Activated T-cell treated with anti-CD3 and anti-CD28 coated beads, Interleukin-2, amount 50 U/mL, for 72 hours (primary cell): ENCODE measurements around the gene TGM5. TPM values are rescaled to one million over a fixed set of nuclear protein-coding genes. Genes with fewer than 3 reads are reported as not detected.

Source experiments
- ATAC-seq, 2 donors: fragments of 150-1000 bp; cut with Tn5 transposase; replicated peaks in 1 of 2; 2 replicates each; pipeline ENCODE4 v1.10.0; 2021; ENCODE audit warnings: moderate library complexity in 2 of 2, mild to moderate bottlenecking in 1 of 2
- DNase-seq, 2 donors: peaks; one replicate each; pipeline ENCODE4 v3.0.0; 2021 to 2022; ENCODE audit warnings: mixed read lengths in 1 of 2
- H3K27ac Mint-ChIP-seq: one replicate; pipeline ENCODE4 v1.8.0; 2022; ENCODE audit warnings: mild to moderate bottlenecking, moderate library complexity, mixed read lengths
- H3K27me3 Mint-ChIP-seq: one replicate; pipeline ENCODE4 v1.8.0; 2022; ENCODE audit warnings: low read depth, mixed read lengths
- H3K36me3 Mint-ChIP-seq, 2 donors: one replicate each; pipeline ENCODE4 v1.8.0; 2022; ENCODE audit warnings: mixed read lengths in 2 of 2, mild to moderate bottlenecking in 1 of 2; ENCODE audit not compliant: insufficient read depth in 2 of 2
- H3K4me1 Mint-ChIP-seq: one replicate; pipeline ENCODE4 v1.8.0; 2022; ENCODE audit warnings: low read depth, mixed read lengths
- H3K4me3 Mint-ChIP-seq, 2 donors: one replicate each; pipeline ENCODE4 v1.8.0; 2022; ENCODE audit warnings: mild to moderate bottlenecking in 2 of 2, mixed read lengths in 2 of 2, moderate library complexity in 2 of 2
- H3K9me3 Mint-ChIP-seq, 2 donors: one replicate each; pipeline ENCODE4 v1.8.0; 2022; ENCODE audit warnings: mixed read lengths in 2 of 2
- total RNA-seq, 2 donors: library from RNA; stranded (reverse); gene quantifications; one replicate each; pipeline ENCODE4 v1.2.3, GENCODE V29; 2022

TGM5 gene
- total RNA-seq, 2 donors from 2014 or later = not detected

DNA sequence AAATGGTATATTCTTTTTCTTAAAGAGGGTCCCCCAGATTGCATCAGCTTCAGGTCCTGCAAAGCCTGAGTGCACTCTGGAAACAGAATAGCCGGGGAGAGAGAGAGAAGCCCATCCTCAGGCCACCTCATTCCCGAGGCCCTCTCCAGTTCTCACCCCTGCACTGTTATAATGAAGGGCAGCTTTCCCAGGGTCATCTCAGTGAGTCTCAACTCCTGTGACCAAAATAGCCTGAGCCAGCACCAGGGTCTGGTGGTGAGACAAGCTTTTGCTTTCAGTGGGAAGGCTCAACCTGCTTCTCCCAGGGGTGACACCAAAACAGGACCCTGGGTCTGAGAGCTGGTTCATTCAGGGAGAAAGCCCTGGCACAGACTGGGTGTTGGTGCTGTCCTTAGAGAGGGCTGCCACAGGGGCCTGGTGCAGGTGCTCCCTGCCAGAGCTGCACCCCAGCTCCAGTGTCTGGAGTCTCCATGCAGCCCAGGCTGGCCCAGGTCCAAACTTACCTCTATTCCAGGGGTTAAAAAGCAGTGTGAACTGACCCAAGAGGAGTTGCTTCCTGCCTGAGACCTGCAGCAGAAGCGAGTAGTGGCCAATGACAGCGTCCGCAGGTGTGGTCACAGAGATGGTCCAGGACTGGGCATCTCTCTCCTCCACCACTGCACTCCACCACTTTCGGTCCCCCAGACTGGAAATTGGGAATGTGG is 52.0 kb downstream of the TGM5 start:
- no peak for DNase-seq
- Mint-ChIP-seq H3K27me3 (no peaks in the 10 kb centered on the region), H3K4me3 (no peak overlapping the region), H3K4me1 (no peaks in the 10 kb centered on the region), H3K36me3 (no peaks in the 10 kb centered on the region), H3K27ac (no peak overlapping the region), H3K9me3 (peaks cover 0 to 3% of the 10 kb centered on the region in 2 donors)
- ATAC-seq = no peak

GRCh38 chr15:43214169-43214568 is 52.6 kb downstream of the TGM5 start:
- no peak for DNase-seq
- no peak for ATAC-seq
- Mint-ChIP-seq H3K4me1 (no peaks in the 10 kb centered on the region), H3K27me3 (peaks cover 2% of the 10 kb centered on the region), H3K27ac (no peak overlapping the region), H3K9me3 (peaks cover 0 to 3% of the 10 kb centered on the region in 2 donors), H3K4me3 (no peak overlapping the region), H3K36me3 (no peaks in the 10 kb centered on the region)

GRCh38 chr15:43213466-43213865 is 53.3 kb downstream of the TGM5 start:
- Mint-ChIP-seq H3K4me3 (no peak overlapping the region), H3K27ac (no peak overlapping the region), H3K9me3 (peaks cover 0 to 3% of the 10 kb centered on the region in 2 donors), H3K36me3 (no peaks in the 10 kb centered on the region), H3K4me1 (no peaks in the 10 kb centered on the region), H3K27me3 (peaks cover 9% of the 10 kb centered on the region)
- no peak for DNase-seq
- ATAC-seq = no peak

GRCh38 chr15:43212951-43213350 is 53.8 kb downstream of the TGM5 start:
- H3K27me3 Mint-ChIP-seq = peaks cover 13% of the 10 kb centered on the region
- no peak for DNase-seq
- H3K9me3 Mint-ChIP-seq = peaks cover 0 to 3% of the 10 kb centered on the region in 2 donors
- H3K27ac Mint-ChIP-seq = no peak overlapping the region
- no peak for ATAC-seq
- H3K36me3 Mint-ChIP-seq = no peaks in the 10 kb centered on the region
- H3K4me1 Mint-ChIP-seq = no peaks in the 10 kb centered on the region
- no peak overlapping the region for H3K4me3 Mint-ChIP-seq

GRCh38 chr15:43212299-43212698 is 54.4 kb downstream of the TGM5 start:
- no peaks in the 10 kb centered on the region for H3K4me1 Mint-ChIP-seq
- H3K27me3 Mint-ChIP-seq = peaks cover 15% of the 10 kb centered on the region
- H3K27ac Mint-ChIP-seq = no peak overlapping the region
- peaks cover 0 to 3% of the 10 kb centered on the region in 2 donors for H3K9me3 Mint-ChIP-seq
- DNase-seq = no peak
- H3K36me3 Mint-ChIP-seq = no peaks in the 10 kb centered on the region
- H3K4me3 Mint-ChIP-seq = no peak overlapping the region
- ATAC-seq = no peak

GRCh38 chr15:43211224-43211735 is 55.4 kb downstream of the TGM5 start:
- no peaks in the 10 kb centered on the region for H3K9me3 Mint-ChIP-seq
- H3K4me3 Mint-ChIP-seq = no peak overlapping the region
- ATAC-seq = no peak
- no peak for DNase-seq
- H3K27me3 Mint-ChIP-seq = peaks cover 15% of the 10 kb centered on the region
- no peaks in the 10 kb centered on the region for H3K4me1 Mint-ChIP-seq
- H3K36me3 Mint-ChIP-seq = no peaks in the 10 kb centered on the region
- H3K27ac Mint-ChIP-seq = no peak overlapping the region

DNA sequence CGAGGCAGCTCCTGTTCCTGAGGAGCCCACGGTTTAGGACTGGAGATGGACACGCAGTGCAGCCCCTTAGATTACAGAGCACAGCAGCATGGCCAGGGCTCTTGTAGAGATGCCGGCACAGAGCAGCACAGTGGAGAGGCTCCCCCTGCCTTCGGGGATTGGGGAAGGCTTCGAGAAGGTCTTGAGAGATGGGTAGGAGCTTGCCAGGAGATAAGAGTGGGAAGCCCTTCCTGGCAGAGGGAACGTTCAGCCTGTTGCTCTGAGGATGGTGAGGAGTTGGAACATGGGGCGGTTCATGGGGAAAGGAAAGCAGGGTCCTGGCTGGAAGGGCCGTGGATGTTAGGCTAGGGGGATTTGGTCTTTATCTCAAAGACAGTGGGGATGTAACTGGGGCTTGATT is 55.9 kb downstream of the TGM5 start:
- Mint-ChIP-seq H3K4me1 (no peaks in the 10 kb centered on the region), H3K27ac (no peak overlapping the region), H3K27me3 (peaks cover 15% of the 10 kb centered on the region), H3K36me3 (no peaks in the 10 kb centered on the region), H3K4me3 (no peak overlapping the region), H3K9me3 (no peaks in the 10 kb centered on the region)
- no peak for DNase-seq
- ATAC-seq = no peak

DNA sequence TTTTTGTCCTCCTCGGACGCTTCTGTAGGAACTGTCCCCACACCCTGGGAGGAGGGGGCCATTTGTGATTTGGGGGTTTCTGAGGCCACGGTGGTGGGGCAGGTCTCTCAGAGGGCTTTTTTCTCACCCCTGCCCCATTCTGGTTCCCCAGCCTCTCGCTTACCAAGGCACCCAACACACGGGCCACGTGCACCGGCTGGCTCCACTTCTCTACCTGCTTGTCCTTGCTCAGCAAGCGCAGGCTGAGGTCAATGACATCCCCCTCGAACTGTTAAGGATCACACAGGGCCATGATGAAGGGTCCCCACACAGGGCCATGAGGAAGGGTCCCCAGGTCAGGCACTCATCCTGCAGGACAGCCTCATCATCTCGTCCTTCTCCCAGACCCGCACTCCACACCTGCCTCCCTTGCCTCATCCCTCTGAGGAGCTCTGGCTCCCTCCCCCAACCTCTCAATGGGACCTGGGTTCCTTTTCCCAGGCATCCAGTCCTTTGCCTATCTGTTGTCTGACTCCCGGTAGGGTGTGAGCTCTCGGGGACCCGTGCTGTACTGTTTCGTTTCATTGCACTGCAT is 56.5 kb downstream of the TGM5 start:
- no peak overlapping the region for H3K27ac Mint-ChIP-seq
- H3K36me3 Mint-ChIP-seq = no peaks in the 10 kb centered on the region
- H3K27me3 Mint-ChIP-seq = peaks cover 15% of the 10 kb centered on the region
- DNase-seq (no peak), ATAC-seq (no peak)
- no peak overlapping the region for H3K4me3 Mint-ChIP-seq
- H3K4me1 Mint-ChIP-seq = no peaks in the 10 kb centered on the region
- no peaks in the 10 kb centered on the region for H3K9me3 Mint-ChIP-seq

GRCh38 chr15:43209059-43209824 is 57.5 kb downstream of the TGM5 start:
- H3K4me3 Mint-ChIP-seq = no peak overlapping the region
- DNase-seq = no peak
- ATAC-seq = no peak
- H3K27me3 Mint-ChIP-seq = peaks cover 15% of the 10 kb centered on the region
- no peaks in the 10 kb centered on the region for H3K36me3 Mint-ChIP-seq
- peaks cover 6% of the 10 kb centered on the region for H3K4me1 Mint-ChIP-seq
- H3K9me3 Mint-ChIP-seq = no peaks in the 10 kb centered on the region
- no peak overlapping the region for H3K27ac Mint-ChIP-seq

DNA sequence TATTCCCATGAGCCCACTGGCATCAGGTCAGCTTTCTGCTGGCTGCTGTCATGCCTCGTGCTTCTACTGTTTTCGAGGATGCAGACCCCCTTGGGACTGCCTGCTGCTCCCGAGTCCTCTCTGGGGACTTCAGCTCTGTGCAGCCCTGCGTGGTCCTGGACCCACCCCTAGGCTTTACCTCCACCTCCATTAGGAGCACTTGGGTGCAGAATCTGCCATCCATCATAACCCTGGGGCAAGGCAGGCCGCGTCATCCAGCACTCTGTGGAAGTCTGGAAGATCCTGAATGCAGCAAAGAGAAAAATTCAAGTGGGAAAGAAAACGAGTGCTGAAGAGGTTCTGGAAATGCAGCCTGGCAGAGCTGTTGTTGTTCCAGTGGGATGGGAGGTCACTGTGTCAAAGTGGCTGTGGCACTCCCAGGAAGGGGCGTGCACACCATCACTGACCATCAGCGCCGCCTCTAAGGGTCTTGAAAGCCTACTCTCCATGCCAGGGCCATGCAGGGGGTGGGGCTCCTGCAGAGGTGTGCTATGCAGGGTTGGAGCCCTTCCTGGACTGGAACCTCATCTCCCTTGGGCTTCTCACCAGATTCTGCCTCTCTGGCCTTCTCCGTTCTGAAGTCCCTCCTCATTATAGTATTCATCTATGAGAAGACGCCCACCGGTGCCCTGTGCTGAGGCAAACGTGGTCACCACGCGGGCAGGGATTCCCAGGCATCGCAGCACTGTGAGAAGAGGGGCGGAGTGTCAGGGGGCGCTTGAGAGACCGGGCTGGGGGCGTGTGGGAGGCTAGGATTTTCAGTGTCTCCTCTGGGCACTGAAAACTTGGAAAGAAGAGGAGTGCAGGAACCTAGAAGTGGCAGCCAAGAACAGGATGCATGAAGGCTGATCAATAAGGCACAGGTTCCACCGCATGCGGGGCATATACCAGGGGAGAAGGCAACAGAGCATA is 58.4 kb downstream of the TGM5 start:
- Mint-ChIP-seq H3K4me3 (no peak overlapping the region), H3K27ac (no peak overlapping the region), H3K9me3 (no peaks in the 10 kb centered on the region), H3K4me1 (peaks cover 8% of the 10 kb centered on the region), H3K27me3 (peaks cover 15% of the 10 kb centered on the region), H3K36me3 (no peaks in the 10 kb centered on the region)
- ATAC-seq (no peak), DNase-seq (no peak)

GRCh38 chr15:43207024-43207423 is 59.7 kb downstream of the TGM5 start:
- Mint-ChIP-seq H3K4me1 (peaks cover 8% of the 10 kb centered on the region), H3K4me3 (no peak overlapping the region), H3K27me3 (peaks cover 15% of the 10 kb centered on the region), H3K27ac (no peak overlapping the region), H3K9me3 (no peaks in the 10 kb centered on the region), H3K36me3 (no peaks in the 10 kb centered on the region)
- no peak for DNase-seq
- ATAC-seq = no peak

- DNase-seq = no peak
- Mint-ChIP-seq H3K27ac (no peak overlapping the region), H3K36me3 (no peaks in the 10 kb centered on the region), H3K27me3 (peaks cover 15% of the 10 kb centered on the region), H3K4me3 (no peak overlapping the region), H3K4me1 (peaks cover 8% of the 10 kb centered on the region), H3K9me3 (no peaks in the 10 kb centered on the region)
- ATAC-seq = no peak
Measured at GRCh38 chr15:43206054-43206453, 60.7 kb downstream of the TGM5 start.
